ENCODE results near the gene HERC2.
"Not testable (repeated sequence)": the region's sequence is repeated elsewhere in the genome, so short reads cannot be mapped to it uniquely, and the experiment has no call there.

DNA sequence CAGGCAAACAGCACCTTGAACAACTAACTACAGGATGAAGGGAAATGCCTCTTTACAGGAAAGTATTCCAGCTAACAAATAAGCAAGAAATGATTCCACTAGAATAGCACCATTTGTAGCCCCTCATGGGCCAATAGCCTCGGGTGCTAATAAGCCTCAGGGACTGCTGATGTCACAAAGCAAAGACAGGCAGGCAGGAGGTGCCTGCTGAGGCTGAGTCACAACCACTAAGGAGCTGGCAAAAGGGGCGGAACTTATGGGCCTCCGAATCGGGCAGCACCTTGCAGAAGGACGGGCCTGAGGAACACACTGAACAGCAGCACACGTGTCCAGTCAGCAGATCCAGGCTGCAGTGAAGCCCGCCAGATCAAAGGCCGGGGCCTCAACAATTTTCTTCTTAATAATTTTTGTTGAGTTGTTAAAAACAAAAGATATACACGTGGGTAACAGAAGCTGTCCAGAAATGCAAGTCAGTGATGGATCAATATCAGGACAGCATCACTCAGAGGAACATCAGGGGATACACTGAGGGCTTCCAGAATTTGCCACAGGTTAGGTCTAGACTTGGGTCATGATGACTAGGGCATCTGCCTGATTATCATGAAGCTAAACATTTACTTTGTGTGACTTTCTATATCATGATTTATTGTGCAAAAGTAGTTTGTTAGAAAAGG lies 170.0 kb downstream of the HERC2 start:
- not testable (repeated sequence) for TF ChIP-seq CTCF (IDR thresholded peaks at IDR 0.05; ENCODE audit: insufficient read depth, low read length, poor library complexity, severe bottlenecking); EZH2phosphoT487 (conservative IDR thresholded peaks at IDR 0.05; ENCODE audit: low read length)
